ENCODE measurements around the gene MYO18B.

The MYO18B gene

DNA sequence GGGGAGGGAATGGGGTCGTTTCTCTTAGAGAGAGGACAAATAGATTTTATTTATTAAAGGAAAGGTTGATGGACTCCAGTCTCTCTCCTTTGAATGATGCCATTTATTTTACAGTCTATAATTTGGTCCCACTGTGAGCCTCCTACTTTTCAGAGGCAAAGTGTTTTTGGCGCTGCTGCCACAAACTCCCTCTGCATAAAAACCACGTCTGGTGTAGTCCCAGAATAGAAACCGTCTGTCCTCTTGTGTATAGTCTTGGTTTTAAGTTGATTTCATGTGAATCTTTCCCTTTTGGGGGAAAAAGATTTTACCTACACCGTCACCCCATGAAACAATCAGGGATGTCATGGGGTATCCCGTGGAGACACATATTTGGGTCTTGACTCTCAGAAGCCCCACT lies 283.6 kb downstream of the MYO18B start:
- DNase-seq (ENCODE audit: low read depth in 1 of 2, low spot score in 1 of 2), result no peak
- Histone ChIP-seq H3K27me3 (ENCODE audit: insufficient read depth, poor library complexity, severe bottlenecking) (no peaks in the 10 kb centered on the region), H3K4me3 (replicated peaks; ENCODE audit: insufficient read depth, low read length) (no peak overlapping the region), H3K27ac (replicated peaks) (no peak overlapping the region)
- TF ChIP-seq SPI1 (IDR thresholded peaks at IDR 0.05; ENCODE audit: borderline replicate concordance, low read depth), result no peak
- TF ChIP-seq, protein P1, sequence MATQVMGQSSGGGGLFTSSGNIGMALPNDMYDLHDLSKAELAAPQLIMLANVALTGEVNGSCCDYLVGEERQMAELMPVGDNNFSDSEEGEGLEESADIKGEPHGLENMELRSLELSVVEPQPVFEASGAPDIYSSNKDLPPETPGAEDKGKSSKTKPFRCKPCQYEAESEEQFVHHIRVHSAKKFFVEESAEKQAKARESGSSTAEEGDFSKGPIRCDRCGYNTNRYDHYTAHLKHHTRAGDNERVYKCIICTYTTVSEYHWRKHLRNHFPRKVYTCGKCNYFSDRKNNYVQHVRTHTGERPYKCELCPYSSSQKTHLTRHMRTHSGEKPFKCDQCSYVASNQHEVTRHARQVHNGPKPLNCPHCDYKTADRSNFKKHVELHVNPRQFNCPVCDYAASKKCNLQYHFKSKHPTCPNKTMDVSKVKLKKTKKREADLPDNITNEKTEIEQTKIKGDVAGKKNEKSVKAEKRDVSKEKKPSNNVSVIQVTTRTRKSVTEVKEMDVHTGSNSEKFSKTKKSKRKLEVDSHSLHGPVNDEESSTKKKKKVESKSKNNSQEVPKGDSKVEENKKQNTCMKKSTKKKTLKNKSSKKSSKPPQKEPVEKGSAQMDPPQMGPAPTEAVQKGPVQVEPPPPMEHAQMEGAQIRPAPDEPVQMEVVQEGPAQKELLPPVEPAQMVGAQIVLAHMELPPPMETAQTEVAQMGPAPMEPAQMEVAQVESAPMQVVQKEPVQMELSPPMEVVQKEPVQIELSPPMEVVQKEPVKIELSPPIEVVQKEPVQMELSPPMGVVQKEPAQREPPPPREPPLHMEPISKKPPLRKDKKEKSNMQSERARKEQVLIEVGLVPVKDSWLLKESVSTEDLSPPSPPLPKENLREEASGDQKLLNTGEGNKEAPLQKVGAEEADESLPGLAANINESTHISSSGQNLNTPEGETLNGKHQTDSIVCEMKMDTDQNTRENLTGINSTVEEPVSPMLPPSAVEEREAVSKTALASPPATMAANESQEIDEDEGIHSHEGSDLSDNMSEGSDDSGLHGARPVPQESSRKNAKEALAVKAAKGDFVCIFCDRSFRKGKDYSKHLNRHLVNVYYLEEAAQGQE (IDR thresholded peaks at IDR 0.05; ENCODE audit: insufficient replicate concordance, low read depth), result no peak
- no peak for TF ChIP-seq POLR2AphosphoS5 (IDR thresholded peaks at IDR 0.05; ENCODE audit: low read depth)
- no peak for TF ChIP-seq GABPA (IDR thresholded peaks at IDR 0.05; ENCODE audit: low read depth)
- TF ChIP-seq, protein P2, sequence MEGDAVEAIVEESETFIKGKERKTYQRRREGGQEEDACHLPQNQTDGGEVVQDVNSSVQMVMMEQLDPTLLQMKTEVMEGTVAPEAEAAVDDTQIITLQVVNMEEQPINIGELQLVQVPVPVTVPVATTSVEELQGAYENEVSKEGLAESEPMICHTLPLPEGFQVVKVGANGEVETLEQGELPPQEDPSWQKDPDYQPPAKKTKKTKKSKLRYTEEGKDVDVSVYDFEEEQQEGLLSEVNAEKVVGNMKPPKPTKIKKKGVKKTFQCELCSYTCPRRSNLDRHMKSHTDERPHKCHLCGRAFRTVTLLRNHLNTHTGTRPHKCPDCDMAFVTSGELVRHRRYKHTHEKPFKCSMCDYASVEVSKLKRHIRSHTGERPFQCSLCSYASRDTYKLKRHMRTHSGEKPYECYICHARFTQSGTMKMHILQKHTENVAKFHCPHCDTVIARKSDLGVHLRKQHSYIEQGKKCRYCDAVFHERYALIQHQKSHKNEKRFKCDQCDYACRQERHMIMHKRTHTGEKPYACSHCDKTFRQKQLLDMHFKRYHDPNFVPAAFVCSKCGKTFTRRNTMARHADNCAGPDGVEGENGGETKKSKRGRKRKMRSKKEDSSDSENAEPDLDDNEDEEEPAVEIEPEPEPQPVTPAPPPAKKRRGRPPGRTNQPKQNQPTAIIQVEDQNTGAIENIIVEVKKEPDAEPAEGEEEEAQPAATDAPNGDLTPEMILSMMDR (IDR thresholded peaks at IDR 0.05; ENCODE audit: insufficient read depth, low read length), result no peak

DNA sequence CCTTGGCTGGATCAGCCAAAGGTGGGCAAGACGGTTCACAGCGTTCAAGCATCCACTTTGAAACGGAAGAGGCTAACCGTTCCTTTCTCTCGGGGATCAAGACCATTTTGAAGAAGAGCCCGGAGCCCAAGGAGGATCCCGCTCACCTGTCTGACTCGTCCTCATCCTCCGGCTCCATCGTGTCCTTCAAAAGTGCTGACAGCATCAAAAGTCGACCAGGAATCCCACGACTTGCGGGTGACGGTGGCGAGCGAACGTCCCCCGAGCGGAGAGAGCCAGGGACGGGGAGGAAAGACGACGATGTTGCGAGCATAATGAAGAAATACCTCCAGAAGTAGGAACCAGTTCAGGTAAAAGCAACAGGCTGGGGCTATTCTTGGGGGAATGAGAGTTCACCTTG lies 285.4 kb downstream of the MYO18B start:
- no peak for DNase-seq (ENCODE audit: low read depth in 1 of 2, low spot score in 1 of 2)
- TF ChIP-seq, protein P1 (IDR thresholded peaks at IDR 0.05; ENCODE audit: insufficient replicate concordance, low read depth), result no peak
- TF ChIP-seq SPI1 (IDR thresholded peaks at IDR 0.05; ENCODE audit: borderline replicate concordance, low read depth) (no peak), POLR2AphosphoS5 (IDR thresholded peaks at IDR 0.05; ENCODE audit: low read depth) (no peak), GABPA (IDR thresholded peaks at IDR 0.05; ENCODE audit: low read depth) (no peak)
- TF ChIP-seq, protein P2 (IDR thresholded peaks at IDR 0.05; ENCODE audit: insufficient read depth, low read length), result no peak
- Histone ChIP-seq H3K27ac (replicated peaks) (no peak overlapping the region), H3K27me3 (ENCODE audit: insufficient read depth, poor library complexity, severe bottlenecking) (no peaks in the 10 kb centered on the region), H3K4me3 (replicated peaks; ENCODE audit: insufficient read depth, low read length) (no peak overlapping the region)

DNA sequence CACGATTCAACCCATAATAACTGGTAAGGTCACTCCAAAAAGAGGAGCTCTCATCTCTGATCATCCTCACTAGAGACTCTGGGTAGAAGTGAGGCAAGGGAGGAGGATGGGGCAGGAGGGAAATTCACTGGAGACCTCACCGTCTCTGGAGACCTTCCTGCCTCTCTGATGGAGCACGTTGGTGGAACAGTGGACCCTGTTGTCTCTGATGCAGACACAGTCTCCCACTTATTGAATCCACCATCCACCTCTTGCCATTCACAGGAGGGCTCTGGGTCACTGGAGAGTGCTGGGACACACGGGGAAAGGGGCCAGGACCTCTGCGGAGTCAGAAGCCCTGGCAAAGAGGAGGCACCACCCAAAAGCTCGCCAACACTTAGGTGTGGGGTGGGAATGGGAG lies 289.7 kb downstream of the MYO18B start:
- no peaks in the 10 kb centered on the region for H3K27me3 ChIP-seq (ENCODE audit: insufficient read depth, poor library complexity, severe bottlenecking)
- H3K4me3 ChIP-seq (replicated peaks; ENCODE audit: insufficient read depth, low read length), result no peak overlapping the region
- TF ChIP-seq, protein P2 (IDR thresholded peaks at IDR 0.05; ENCODE audit: insufficient read depth, low read length), result no peak
- TF ChIP-seq, protein P1 (IDR thresholded peaks at IDR 0.05; ENCODE audit: insufficient replicate concordance, low read depth), result no peak
- TF ChIP-seq GABPA (IDR thresholded peaks at IDR 0.05; ENCODE audit: low read depth) (no peak), POLR2AphosphoS5 (IDR thresholded peaks at IDR 0.05; ENCODE audit: low read depth) (no peak), SPI1 (IDR thresholded peaks at IDR 0.05; ENCODE audit: borderline replicate concordance, low read depth) (no peak)
- no peak for DNase-seq (ENCODE audit: low read depth in 1 of 2, low spot score in 1 of 2)
- H3K27ac ChIP-seq (replicated peaks), result no peak overlapping the region
